Left forelimb (tissue), 1 donor: ENCODE results near the gene PAQR9.

Experiments
- DNase-seq: peaks from one replicate; pipeline ENCODE4 v3.0.0-alpha.2; 2018; ENCODE audit warnings: low spot score

PAQR9 gene

GRCh38 chr3:142950972-142951371 is 12.5 kb downstream of the PAQR9 start:
- no peak for DNase-seq

DNA sequence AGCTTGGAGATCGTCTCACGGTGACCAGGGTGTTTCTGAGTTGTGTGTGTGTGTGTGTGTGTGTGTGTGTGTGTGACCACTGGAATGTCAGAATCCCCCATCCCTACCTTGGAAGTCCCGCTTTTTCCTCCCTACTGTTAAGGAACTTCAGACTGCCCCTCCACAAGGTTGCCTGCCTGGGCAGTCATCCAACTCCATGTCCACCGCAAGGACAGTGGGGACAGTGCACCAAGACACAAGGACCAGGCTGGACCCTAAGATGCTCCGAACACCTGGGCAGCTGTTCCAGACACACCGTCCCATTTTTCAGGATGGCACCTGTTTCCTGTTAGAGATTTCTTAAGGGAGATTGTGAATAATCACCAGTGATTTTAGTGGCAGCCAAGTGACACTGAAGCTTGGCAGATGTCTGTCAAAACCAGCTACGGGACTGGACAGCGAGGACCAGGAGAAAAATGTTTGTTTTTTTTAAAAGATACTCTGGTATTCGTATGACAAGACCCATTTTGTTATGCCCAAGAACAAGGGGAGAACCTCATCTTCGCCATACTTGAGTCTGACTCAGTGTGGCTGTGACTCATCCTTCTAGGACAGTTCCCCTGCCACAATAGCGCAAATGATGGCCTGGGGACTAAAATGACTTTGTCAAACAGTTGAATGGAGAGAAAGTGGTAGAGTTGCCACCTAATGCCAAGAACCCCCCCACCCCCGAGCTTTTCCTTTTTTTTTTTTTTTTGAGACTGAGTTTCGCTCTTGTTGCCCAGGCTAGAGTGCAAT is 15.5 kb downstream of the PAQR9 start:
- no peak for DNase-seq

- no peak for DNase-seq
These were observed 16.1 kb downstream of the PAQR9 start for GRCh38 chr3:142947352-142947751.

GRCh38 chr3:142946861-142947260 is 16.6 kb downstream of the PAQR9 start:
- no peak for DNase-seq

- no peak for DNase-seq
These were observed 18.5 kb downstream of the PAQR9 start for GRCh38 chr3:142945023-142945422.

DNA sequence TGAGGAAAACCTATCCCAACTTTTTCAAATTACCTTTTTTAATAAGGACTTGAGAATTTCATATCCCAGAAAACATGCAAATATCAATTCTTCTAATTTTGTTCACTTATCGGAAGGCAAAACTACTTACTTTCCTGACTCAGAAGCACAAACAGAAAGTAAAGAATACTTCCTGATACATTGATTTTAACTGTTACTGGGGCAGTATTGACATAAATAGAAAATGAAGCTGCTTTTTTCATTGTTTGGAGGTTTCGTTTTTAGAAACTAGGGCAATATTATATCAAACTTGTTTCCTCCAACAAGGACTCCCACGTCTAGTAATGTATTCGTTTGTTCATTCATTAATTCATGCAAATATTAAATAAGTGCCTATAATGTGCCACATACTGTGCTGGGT is 19.1 kb downstream of the PAQR9 start:
- no peak for DNase-seq

- no peak for DNase-seq
These were observed 19.6 kb downstream of the PAQR9 start for GRCh38 chr3:142943870-142944269.

DNA sequence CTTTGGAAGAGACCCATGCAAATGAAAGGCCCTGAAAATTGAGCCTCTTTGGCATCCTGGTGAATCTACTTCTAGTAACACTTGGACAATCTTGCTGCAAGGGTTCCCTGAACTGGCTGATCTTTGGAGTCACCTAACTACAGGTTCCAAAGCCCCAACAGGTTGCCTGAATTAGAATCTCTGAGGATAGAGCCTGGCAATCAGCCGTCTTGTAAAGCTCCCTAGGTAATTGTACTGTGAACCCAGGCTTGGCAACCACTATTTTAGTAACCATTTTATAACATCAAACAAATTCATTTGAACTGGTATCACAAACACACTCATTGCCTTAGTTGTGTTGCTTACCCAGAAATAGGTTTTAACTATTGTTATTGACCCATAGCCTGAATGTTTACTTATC is 20.1 kb downstream of the PAQR9 start:
- no peak for DNase-seq

DNA sequence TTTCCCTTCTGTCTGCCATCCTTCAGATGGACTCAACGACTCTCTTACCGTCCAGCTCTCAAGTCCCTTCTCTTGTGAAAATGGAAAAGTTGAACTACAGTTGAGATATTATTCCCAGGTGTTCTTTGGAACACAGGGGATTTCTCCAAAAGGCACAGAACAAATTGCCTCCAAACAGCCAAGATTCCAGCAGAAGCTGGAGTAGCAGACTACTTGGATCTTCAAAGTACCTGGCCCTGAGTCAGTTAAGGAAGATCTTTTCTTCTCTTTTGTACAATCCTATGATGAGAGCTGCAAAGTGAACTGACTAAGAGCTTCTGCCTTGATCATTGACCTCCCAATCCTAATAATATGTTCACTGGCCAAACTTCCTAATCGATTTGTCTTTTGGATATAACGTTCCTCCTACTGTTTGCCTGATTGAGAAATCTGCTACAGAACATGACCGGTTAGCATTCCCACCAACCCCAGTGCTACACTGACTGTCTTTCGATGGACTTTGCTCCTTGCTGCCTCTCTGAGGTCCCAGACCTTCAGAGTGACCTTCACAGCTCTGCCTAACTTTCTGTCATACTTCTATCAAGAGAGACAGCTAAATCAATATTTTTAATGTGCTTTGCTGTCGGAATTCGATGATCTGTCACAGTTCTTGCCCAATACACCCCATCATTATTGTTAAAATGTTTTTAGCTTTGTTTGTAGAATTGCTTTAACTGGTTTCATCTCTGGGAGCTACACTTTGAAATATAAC is 21.9 kb downstream of the PAQR9 start:
- DNase-seq, result no peak

GRCh38 chr3:142940472-142940871 is 23.0 kb downstream of the PAQR9 start:
- DNase-seq, result no peak

- DNase-seq, result no peak
These were observed 23.5 kb downstream of the PAQR9 start for GRCh38 chr3:142940000-142940399.

DNA sequence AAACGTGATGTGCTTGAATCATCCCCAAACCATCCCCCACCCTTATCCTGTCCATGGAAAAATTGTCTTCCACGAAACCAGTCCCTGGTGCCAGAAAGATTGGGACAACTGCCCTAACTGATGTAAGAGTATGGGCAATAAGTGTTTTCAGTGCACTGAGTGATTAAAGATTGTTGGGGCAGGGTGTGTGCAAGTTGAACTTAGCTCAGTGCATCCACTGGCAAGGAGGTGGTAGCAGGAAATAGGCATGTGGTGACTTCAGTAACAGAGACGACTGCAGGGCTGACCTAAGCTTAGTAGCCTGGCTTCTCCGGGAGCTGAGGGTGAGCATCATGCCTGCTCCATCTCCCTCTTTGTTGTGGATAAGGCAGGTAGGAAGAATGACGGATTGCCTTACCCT is 27.5 kb downstream of the PAQR9 start:
- DNase-seq, result no peak

DNA sequence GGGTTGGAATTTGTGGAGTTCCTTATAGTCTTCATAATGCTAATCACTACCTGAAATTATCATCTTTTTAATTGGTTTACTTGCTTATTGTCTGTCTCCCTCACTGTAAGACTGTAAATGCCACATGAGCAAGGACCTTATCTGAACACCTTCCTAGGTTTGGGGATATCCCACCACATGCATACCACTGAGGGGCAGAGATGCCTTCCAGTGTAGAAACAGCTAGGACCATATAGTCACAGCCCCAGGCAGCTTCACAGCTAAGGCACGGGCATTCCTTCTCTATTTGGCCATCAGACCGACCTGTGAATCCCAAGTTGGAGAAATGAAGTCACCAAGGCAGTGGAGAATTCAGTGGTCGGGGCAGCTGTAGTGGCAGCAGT is 28.6 kb downstream of the PAQR9 start:
- DNase-seq, result no peak

DNA sequence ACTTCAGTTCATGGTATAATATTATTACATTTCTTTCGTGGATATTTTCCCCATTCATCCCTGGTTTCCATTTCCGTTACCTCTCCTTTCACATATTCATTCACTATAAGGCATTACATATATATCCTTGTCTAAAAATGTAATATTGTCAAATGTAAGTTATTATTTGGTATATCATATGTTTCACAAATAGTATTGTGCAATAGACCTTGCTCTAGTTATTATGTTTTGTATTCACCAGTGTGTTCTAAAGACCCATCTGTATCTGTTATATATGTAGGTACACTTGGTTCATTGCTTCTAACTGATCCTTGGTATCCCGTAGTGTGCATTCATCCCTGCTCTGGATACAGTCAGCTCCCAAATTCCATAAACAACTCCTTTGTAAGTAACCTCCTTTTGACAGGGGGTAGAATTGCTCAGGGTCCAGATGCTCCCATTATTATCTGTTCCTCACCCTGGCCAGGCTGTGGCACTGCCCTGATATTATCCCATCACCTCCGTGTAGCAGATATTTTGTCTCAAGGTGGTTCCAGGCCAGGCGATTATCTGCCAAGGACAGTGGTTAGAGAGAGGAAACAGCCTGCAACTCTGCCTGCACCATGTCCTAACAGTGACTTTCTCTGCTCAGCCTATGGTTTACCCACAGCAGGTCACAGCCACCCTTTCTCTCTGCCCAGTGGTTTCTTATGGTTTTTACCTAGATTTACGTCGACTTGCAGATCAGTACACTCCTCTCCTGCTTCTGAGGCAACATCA is 29.2 kb downstream of the PAQR9 start:
- DNase-seq, result no peak

GRCh38 chr3:142931222-142931621 is 32.3 kb downstream of the PAQR9 start:
- DNase-seq, result no peak

- DNase-seq, result no peak
These were observed 33.0 kb downstream of the PAQR9 start for GRCh38 chr3:142930463-142930862.

GRCh38 chr3:142929890-142930289 is 33.6 kb downstream of the PAQR9 start:
- no peak for DNase-seq

DNA sequence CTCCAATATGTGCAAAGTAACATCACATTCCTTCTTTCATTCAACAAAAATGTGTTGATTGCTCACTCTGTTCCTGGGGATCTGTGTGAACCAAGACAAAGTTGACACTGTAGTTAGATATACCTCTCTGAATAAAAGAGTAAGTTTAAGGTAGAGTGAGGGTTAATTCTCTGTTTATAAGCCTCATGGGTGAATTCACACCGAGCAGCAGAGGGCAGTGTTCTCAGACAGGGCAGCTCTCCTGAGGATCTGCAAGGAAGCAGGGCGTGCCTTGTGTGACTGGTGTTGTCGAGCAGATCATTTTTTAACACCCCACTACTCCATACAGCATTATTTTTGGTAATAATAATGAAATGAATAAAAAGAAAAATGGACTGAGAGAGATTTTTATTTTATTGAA is 34.4 kb downstream of the PAQR9 start:
- DNase-seq, result no peak

DNA sequence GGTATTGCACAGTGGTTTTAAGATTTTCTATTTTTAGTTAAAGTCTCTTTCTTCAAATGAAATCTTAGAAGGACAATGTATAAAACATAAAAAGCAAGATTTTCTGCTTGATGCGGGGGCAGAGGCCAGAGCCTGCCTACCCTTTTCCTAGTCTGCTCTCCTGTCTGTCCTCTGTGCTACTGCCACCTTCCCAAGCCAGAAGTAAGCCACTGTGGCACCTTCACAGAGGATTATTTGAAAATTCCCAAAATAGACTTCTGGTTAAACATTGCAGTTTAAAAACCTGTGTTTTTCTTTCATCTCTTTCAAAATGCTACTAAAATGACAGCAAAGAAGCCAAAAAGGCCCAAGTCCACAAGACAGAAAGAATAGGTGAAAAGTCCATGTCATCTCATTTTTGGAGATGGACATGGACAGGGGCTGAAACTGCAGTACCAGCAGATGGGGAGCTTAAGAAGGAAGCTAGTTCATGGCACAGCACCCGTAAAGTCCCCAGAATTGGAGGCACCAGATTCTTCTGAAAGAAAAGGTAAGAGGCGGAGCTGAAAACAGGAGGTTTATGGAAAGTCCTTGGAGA is 37.0 kb downstream of the PAQR9 start:
- DNase-seq, result no peak

DNA sequence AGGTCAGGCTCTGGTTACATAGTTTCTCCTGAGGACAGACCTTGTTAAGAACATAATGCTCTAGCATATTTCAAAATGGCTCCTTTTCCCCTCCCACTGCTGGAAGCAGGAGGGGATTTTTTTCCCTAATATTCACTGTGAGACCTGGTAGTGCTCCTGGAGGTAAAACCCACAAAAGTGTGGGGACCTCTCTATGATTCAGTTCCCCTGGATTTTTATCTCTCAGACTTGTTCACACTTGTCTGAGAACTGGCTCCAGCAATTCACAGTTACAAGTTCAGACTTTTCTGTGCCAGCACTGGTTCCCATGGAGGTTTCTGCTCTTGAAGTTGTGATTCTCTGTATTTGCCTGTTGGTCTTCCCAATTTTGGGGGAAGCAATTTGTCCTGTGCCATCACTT is 38.3 kb downstream of the PAQR9 start:
- DNase-seq, result no peak

DNA sequence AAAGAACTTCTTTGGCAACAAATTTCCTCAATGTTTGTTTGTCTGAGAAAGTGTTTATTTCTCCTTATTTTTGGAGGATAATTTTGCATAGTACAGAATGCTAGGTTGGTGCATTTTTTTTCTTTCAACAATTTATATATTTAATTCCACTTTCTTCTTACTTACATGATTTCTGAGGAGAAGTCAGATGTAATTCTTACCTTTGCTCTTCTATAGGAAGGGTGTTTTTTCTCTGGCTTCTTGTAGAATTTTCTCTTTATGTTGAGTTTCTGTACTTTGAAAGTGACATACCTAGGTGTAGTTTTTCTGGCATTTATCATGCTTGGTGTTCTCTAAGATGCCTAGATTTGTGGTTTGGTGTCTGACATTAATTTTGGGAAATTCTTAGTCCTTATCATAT is 39.8 kb downstream of the PAQR9 start:
- no peak for DNase-seq

DNA sequence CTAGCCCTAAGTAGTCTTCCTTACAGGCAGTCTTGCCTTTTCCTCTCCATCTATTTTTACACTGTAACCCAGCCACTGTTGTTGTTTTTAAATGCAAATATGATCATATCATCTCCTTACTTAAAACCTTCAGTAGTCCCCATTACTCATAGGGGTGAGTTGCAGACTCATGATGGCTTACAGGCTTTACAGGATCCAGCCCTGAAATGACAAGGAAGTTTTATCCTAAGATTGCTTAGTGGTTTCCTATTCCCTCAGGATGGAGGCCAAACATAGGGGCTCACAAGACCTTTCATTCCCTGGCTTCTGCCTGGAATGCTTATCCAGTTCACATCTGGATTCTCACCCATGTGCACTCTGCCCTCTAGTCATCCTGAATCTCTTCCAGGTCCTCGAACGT is 46.9 kb downstream of the PAQR9 start:
- no peak for DNase-seq

DNA sequence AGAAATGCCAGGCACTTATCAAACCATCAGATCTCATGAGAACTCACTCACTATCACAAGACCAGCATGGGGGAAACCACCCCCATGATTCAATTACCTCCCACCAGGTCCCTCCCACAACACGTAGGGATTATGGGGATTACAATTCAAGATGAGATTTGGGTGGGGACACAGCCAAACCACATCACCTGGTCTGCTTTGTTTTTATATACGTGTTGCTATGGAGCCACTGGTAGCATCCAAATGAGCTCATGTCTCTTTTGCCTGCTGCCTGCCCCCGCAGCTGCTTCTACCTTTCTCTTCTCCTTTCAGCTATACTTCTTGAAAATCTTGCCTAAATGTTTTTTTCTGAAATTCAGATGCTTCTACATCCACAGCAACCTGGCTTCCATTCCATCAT is 47.8 kb downstream of the PAQR9 start:
- no peak for DNase-seq
